ENCODE results near the gene TUB.

TUB gene

GRCh38 chr11:8040261-8040920 is 40.6 kb upstream of the TUB start:
- Histone ChIP-seq H3K36me3 (replicated peaks) (no peaks in the 10 kb centered on the region), H3K27me3 (replicated peaks) (peaks cover 3% of the 10 kb centered on the region), H3K4me3 (ENCODE audit: low read depth, low read length) (no peak overlapping the region), H3K27ac (no peak overlapping the region)
- in situ Hi-C loops (cut with HindIII; ENCODE audit: low pct_ligation_motif_present, low sequenced_read_pairs) = no loop called here
- TF ChIP-seq, protein P1, sequence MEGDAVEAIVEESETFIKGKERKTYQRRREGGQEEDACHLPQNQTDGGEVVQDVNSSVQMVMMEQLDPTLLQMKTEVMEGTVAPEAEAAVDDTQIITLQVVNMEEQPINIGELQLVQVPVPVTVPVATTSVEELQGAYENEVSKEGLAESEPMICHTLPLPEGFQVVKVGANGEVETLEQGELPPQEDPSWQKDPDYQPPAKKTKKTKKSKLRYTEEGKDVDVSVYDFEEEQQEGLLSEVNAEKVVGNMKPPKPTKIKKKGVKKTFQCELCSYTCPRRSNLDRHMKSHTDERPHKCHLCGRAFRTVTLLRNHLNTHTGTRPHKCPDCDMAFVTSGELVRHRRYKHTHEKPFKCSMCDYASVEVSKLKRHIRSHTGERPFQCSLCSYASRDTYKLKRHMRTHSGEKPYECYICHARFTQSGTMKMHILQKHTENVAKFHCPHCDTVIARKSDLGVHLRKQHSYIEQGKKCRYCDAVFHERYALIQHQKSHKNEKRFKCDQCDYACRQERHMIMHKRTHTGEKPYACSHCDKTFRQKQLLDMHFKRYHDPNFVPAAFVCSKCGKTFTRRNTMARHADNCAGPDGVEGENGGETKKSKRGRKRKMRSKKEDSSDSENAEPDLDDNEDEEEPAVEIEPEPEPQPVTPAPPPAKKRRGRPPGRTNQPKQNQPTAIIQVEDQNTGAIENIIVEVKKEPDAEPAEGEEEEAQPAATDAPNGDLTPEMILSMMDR (IDR thresholded peaks at IDR 0.05; ENCODE audit: low read depth, low read length, missing control alignments) = no peak
- DNase-seq = no peak

- H3K27me3 ChIP-seq (replicated peaks) = peaks cover 5% of the 10 kb centered on the region
- no peak overlapping the region for H3K27ac ChIP-seq
- H3K4me3 ChIP-seq (ENCODE audit: low read depth, low read length) = no peak overlapping the region
- TF ChIP-seq, protein P1 (IDR thresholded peaks at IDR 0.05; ENCODE audit: low read depth, low read length, missing control alignments) = no peak
- in situ Hi-C loops (cut with HindIII; ENCODE audit: low pct_ligation_motif_present, low sequenced_read_pairs) = no loop called here
- DNase-seq = no peak
- no peaks in the 10 kb centered on the region for H3K36me3 ChIP-seq (replicated peaks)
These were observed 40.1 kb upstream of the TUB start for GRCh38 chr11:8040921-8041285.

DNA sequence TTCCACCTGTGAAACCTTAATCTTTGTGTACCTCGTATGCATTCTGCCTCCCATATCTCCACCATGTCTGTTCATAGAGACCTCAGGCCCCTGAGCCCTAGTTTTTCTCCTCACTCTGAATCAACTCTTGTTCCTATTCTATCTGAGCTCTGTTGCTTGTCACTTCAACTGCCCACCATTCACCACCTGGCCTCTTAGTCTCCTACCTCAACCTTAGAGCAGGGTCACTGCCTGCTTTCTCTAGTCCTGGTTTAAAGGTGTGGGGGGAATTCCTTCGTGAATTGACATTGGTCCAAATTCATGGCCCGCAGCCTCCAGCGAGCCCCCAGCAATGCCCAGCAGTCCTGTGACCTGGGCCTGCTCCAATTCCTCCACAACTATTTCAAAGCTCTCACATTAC is 39.4 kb upstream of the TUB start:
- no peak for DNase-seq
- Histone ChIP-seq H3K27ac (no peak overlapping the region), H3K36me3 (replicated peaks) (no peaks in the 10 kb centered on the region), H3K4me3 (ENCODE audit: low read depth, low read length) (no peak overlapping the region), H3K27me3 (replicated peaks) (peaks cover 4% of the 10 kb centered on the region)
- TF ChIP-seq, protein P1 (IDR thresholded peaks at IDR 0.05; ENCODE audit: low read depth, low read length, missing control alignments) = no peak
- in situ Hi-C loops (cut with HindIII; ENCODE audit: low pct_ligation_motif_present, low sequenced_read_pairs) = no loop called here

GRCh38 chr11:8043756-8044155 is 37.3 kb upstream of the TUB start:
- H3K27ac ChIP-seq = no peak overlapping the region
- no peaks in the 10 kb centered on the region for H3K36me3 ChIP-seq (replicated peaks)
- no peak overlapping the region for H3K4me3 ChIP-seq (ENCODE audit: low read depth, low read length)
- no peak for DNase-seq
- H3K27me3 ChIP-seq (replicated peaks) = peaks cover 3% of the 10 kb centered on the region
- TF ChIP-seq, protein P1 (IDR thresholded peaks at IDR 0.05; ENCODE audit: low read depth, low read length, missing control alignments) = no peak
- in situ Hi-C loops (cut with HindIII; ENCODE audit: low pct_ligation_motif_present, low sequenced_read_pairs) = no loop called here

DNA sequence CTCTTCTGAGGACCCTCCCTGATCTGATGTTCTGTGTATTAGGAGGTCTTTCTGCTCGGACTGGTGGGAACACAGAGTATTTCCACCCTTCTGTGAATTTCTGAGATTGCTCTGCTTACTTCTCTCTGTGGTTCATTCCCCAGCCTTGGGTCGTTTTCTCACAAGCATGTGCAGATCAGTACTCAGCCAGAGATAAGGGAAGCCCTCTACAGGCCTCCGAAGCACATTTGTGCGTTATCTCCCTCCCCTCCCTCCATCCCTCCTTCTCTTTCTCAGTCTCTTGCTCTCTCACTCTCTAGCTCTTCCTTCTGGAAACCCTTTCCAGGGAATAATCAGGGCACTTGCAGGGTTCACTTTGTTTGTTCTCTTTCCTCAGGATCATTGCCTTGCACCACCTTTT is 35.2 kb upstream of the TUB start:
- Histone ChIP-seq H3K27me3 (replicated peaks) (peaks cover 3% of the 10 kb centered on the region), H3K4me3 (ENCODE audit: low read depth, low read length) (no peak overlapping the region), H3K36me3 (replicated peaks) (no peaks in the 10 kb centered on the region), H3K27ac (no peak overlapping the region)
- TF ChIP-seq, protein P1 (IDR thresholded peaks at IDR 0.05; ENCODE audit: low read depth, low read length, missing control alignments) = no peak
- no peak for DNase-seq
- in situ Hi-C loops (cut with HindIII; ENCODE audit: low pct_ligation_motif_present, low sequenced_read_pairs) = no loop called here

GRCh38 chr11:8047382-8047781 is 33.6 kb upstream of the TUB start:
- Histone ChIP-seq H3K4me3 (ENCODE audit: low read depth, low read length) (no peak overlapping the region), H3K27me3 (replicated peaks) (peaks cover 6% of the 10 kb centered on the region), H3K27ac (no peak overlapping the region), H3K36me3 (replicated peaks) (no peaks in the 10 kb centered on the region)
- TF ChIP-seq, protein P1 (IDR thresholded peaks at IDR 0.05; ENCODE audit: low read depth, low read length, missing control alignments) = no peak
- DNase-seq = no peak
- in situ Hi-C loops (cut with HindIII; ENCODE audit: low pct_ligation_motif_present, low sequenced_read_pairs) = no loop called here
